ENCODE results near the gene CDCA4. TPM values are rescaled to one million over a fixed set of nuclear protein-coding genes. Genes with fewer than 3 reads are reported as not detected.

Gene CDCA4
- total RNA-seq, 2 donors from 2014 or later = 46.6 to 65.1 TPM

DNA sequence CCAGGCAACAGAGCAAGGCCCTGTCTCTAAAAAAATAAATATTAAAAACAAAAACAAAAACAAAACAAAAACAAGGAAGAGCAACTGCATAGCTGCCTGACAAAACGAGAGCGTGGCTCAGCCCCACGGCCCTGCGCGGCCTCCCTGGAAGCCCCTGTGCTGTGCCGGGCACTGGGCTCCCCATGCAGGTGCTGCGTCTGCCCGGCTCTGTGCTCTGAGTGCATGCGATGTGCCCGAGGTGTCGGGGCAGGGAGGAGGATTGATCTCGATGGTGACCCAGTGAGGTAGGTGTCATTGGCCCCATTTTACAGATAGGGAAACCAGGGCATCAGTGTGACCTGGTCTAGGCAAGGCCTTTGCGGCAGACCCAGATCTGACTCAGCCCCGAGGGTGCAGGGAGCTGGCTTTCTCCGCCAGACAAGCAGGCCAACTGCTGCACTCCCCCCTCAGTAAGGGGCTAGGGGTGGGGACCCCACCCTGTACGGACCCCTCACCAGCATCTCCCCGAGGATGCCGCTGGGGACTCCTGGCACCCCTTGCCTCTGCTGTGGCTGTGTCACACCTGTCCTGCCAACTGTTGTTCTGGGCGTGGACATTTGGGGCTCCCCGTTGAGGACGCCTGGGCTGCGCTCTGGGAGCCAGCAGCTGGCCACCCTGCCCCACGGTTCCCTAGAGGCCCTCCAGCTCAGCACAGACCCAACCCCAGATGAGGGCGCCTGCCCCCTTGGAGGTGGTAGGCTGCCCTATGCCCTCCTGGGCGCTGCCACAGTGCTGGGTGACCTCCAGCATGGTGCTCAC is 29.1 kb upstream of the CDCA4 start:
- H3K4me3 ChIP-seq (ENCODE audit: low read length) = no peak overlapping the region
- H3K4me1 ChIP-seq (ENCODE audit: control insufficient read depth, insufficient read depth, low read length) = no peaks in the 10 kb centered on the region
- no peak for DNase-seq
- no peaks in the 10 kb centered on the region for H3K4me1 Mint-ChIP-seq
- H3K27me3 ChIP-seq (ENCODE audit: control insufficient read depth, insufficient read depth, low read length, poor library complexity, severe bottlenecking) = no peaks in the 10 kb centered on the region
- no peak overlapping the region for H3K9ac ChIP-seq (ENCODE audit: extremely low read depth, low read length, poor library complexity, severe bottlenecking)
- H3K9me3 ChIP-seq (ENCODE audit: control insufficient read depth, low read length) = no peaks in the 10 kb centered on the region
- no peak overlapping the region for H3K27ac Mint-ChIP-seq
- H3K36me3 ChIP-seq (ENCODE audit: control insufficient read depth, insufficient read depth, low read length) = no peaks in the 10 kb centered on the region
- TF ChIP-seq CTCF (conservative IDR thresholded peaks at IDR 0.05) = no peak
- no peaks in the 10 kb centered on the region for H3K36me3 Mint-ChIP-seq (ENCODE audit: low read depth)
- H3K4me3 Mint-ChIP-seq = no peak overlapping the region
- H3K9me3 Mint-ChIP-seq = no peaks in the 10 kb centered on the region
- H3K27me3 Mint-ChIP-seq (ENCODE audit: insufficient read depth) = peaks cover under 1% of the 10 kb centered on the region
- WGBS, 2 experiments (ENCODE audit: insufficient coverage in 1 of 2, insufficient read length in 1 of 2) = 90 to 91% methylated on average over 18 to 25 of the region's 25 CpGs
- H3K27ac ChIP-seq (ENCODE audit: low read depth, low read length) = no peak overlapping the region

DNA sequence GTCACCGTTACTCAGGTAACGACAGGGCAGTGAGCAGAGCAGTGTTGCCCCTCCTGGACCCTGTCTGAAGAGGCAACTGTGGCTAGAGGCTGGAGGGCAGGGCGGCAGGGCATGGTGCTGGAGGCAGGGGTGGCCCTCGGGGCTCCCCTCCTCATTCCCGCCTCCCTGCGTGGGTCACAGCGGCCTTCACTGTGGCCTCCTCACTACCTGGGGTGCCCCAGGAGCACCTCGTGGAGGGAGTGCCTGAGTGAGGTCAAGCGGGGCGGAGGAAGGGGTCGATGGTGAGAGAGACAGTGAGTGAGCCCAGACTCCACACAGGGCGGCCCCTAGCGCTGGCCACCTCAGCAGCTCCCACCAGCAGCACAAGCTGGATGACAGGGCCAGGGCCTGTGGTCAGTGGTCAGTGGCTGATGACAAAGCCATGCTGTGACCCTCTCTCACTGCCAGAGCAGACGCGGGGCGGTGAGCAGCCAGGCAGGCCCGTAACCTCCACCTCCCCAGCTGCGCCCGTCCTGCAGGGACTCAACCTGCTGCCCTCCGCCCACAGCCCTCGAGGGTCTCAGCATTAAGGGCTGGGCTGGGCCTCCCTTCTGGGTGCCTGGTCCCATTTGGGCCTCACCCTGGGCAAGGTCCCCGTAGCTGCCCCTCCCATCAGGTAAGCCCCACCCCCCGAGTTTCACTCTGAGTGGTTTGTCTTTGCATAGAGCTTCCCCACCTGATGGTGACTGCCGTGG is 26.6 kb upstream of the CDCA4 start:
- no peak overlapping the region for H3K9ac ChIP-seq (ENCODE audit: extremely low read depth, low read length, poor library complexity, severe bottlenecking)
- no peak for DNase-seq
- H3K4me3 Mint-ChIP-seq = no peak overlapping the region
- no peak overlapping the region for H3K27ac ChIP-seq (ENCODE audit: low read depth, low read length)
- H3K4me1 ChIP-seq (ENCODE audit: control insufficient read depth, insufficient read depth, low read length) = no peaks in the 10 kb centered on the region
- H3K27me3 ChIP-seq (ENCODE audit: control insufficient read depth, insufficient read depth, low read length, poor library complexity, severe bottlenecking) = peaks cover 9% of the 10 kb centered on the region
- H3K4me3 ChIP-seq (ENCODE audit: low read length) = no peak overlapping the region
- H3K9me3 ChIP-seq (ENCODE audit: control insufficient read depth, low read length) = no peaks in the 10 kb centered on the region
- no peaks in the 10 kb centered on the region for H3K36me3 Mint-ChIP-seq (ENCODE audit: low read depth)
- no peaks in the 10 kb centered on the region for H3K4me1 Mint-ChIP-seq
- WGBS, 2 experiments (ENCODE audit: insufficient coverage in 1 of 2, insufficient read length in 1 of 2) = 87 to 89% methylated on average over 5 to 24 of the region's 24 CpGs
- no peak for TF ChIP-seq CTCF (conservative IDR thresholded peaks at IDR 0.05)
- peaks cover 21% of the 10 kb centered on the region for H3K27me3 Mint-ChIP-seq (ENCODE audit: insufficient read depth)
- H3K9me3 Mint-ChIP-seq = no peaks in the 10 kb centered on the region
- H3K36me3 ChIP-seq (ENCODE audit: control insufficient read depth, insufficient read depth, low read length) = no peaks in the 10 kb centered on the region
- H3K27ac Mint-ChIP-seq = no peak overlapping the region

- H3K27me3 Mint-ChIP-seq (ENCODE audit: insufficient read depth) = peaks cover 24% of the 10 kb centered on the region
- H3K4me1 ChIP-seq (ENCODE audit: control insufficient read depth, insufficient read depth, low read length) = no peaks in the 10 kb centered on the region
- H3K9me3 ChIP-seq (ENCODE audit: control insufficient read depth, low read length) = no peaks in the 10 kb centered on the region
- H3K27ac Mint-ChIP-seq = no peak overlapping the region
- H3K4me3 ChIP-seq (ENCODE audit: low read length) = no peak overlapping the region
- no peak overlapping the region for H3K27ac ChIP-seq (ENCODE audit: low read depth, low read length)
- TF ChIP-seq CTCF (conservative IDR thresholded peaks at IDR 0.05) = no peak
- 89 to 96% methylated on average over 7 to 9 of the region's 9 CpGs for WGBS, 2 experiments (ENCODE audit: insufficient coverage in 1 of 2, insufficient read length in 1 of 2)
- H3K36me3 ChIP-seq (ENCODE audit: control insufficient read depth, insufficient read depth, low read length) = no peaks in the 10 kb centered on the region
- H3K4me1 Mint-ChIP-seq = no peaks in the 10 kb centered on the region
- no peak overlapping the region for H3K9ac ChIP-seq (ENCODE audit: extremely low read depth, low read length, poor library complexity, severe bottlenecking)
- DNase-seq = no peak
- no peak overlapping the region for H3K4me3 Mint-ChIP-seq
- H3K36me3 Mint-ChIP-seq (ENCODE audit: low read depth) = no peaks in the 10 kb centered on the region
- peaks cover 9% of the 10 kb centered on the region for H3K27me3 ChIP-seq (ENCODE audit: control insufficient read depth, insufficient read depth, low read length, poor library complexity, severe bottlenecking)
- no peaks in the 10 kb centered on the region for H3K9me3 Mint-ChIP-seq
Observed at GRCh38 chr14:105046891-105047282, 26.0 kb upstream of the CDCA4 start.

Measured in endodermal cell (in vitro differentiated cells).